LNCAP (cell line): ENCODE measurements around the gene SCNN1B.

ENCODE experiments used
- CTCF ChIP-seq: fragments of 450-650 bp; IDR thresholded peaks from 2 replicates; pipeline ENCODE4 v1.5.1; 2017; ENCODE audit warnings: mild to moderate bottlenecking

The SCNN1B gene

DNA sequence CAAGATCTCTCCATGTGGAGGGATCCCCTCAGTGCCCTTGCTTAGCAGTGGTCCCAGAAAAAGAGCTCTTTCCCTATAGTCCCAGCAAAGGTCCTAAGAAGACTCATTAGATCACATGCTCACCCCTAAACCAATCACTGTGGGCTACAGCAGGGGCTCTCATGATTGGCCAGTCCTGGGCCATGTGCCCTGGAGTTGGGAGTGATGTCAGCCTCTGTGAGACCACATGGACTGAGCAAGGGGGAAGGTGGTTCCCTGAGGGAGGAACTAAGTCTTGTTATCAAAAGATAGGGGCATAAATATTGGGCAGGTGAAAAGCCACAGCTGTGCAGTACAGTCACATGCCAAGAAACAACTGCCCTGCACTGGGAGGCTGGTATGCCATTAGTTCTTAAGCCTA lies 51.3 kb downstream of the SCNN1B start:
- no peak for TF ChIP-seq CTCF

DNA sequence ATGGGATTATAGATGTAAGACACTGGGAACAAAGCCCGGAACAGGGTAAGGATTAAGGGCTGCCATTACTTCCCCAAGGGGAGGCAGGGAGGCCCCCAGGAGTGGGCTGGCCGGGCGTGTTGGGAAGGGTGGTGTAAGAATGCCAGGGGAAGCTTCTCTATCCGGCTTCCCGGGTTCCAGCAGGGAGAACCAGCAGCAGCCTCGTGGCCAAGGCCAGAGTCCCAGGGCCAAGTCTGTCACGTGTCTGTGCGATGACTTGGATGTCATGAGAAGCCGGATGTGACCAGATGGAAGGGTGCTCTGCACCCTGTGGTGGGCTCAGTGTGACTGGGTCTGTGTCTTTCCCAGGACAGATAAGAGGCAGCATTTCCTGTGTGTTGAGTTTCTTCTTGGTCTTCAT lies 52.1 kb downstream of the SCNN1B start:
- no peak for TF ChIP-seq CTCF

DNA sequence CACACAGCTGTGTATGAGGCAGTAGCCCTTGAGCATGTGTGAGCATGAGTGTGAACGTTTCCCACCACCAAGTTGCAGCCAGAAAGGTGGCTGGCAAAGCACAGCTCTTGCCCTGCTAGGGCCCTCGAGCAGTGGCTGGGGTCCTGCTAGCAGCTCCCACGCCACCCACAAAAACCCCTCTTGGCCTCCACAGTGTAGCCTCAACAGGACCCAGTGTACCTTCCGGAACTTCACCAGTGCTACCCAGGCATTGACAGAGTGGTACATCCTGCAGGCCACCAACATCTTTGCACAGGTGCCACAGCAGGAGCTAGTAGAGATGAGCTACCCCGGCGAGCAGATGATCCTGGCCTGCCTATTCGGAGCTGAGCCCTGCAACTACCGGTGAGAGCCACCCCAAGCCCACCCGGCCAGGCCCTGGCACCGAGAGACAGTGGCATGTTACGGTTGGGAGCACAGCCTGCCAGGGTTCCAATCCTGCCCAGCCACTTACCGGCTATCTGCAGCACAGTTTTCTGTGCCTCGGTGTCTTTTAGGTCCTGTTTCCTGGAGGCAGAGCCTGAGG lies 53.1 kb downstream of the SCNN1B start:
- no peak for TF ChIP-seq CTCF

GRCh38 chr16:23356941-23357340 lies 54.8 kb downstream of the SCNN1B start:
- no peak for TF ChIP-seq CTCF

DNA sequence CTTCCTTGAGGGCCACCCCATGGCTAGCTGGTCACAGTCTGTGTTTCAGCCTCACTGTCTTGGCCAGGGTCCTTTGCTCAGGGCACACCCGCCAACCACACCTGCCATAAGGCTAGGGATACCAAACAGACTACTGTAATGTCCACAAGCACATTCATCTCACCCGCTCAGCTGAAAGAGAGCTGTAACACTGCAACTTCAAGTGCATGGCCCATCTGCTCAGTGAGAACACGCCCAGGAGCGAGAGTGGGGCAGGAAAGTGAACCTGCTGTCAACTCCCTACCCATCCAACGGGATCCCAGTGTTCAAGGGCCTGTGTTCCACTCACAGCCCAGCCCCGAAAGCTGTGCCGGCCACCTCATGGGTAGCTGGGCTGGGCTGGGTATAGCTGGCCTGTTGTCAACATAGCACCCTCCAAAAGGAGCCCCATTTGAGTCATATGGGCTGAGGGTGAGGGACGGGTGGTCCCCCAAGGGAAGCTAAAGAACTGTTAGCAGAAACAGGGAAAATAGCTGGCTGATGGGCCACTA lies 55.7 kb downstream of the SCNN1B start:
- no peak for TF ChIP-seq CTCF

DNA sequence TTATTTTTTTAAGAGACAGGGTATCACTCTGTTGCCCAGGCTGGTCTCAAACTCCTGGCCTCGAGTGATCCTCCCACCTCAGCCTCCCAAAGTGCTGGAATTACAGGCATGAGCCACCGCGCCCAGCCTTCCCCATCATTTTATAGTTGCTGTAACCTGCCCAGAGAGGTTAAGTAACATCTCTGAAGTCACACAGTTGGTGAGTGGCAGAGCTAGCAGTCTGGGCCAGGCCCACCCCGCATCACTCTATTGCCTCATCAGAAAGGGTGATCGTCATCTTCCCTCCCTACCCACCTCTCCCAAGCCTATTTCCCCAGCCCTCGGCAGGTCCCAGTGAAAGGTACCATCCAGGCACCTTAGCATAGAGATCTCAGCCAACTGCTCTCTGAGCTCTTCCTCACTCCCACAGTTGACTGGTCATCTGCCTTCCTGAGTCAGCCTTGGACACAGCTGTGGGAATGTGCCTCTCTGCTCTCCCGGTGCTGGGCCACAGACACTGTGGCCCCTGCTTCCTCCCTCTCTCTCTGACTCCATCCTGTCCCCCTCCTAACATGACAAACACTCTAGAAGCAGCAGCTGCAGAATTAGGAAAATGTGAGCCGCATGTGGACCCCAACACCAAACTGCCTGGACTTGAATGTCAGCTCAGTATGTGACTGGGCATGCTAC lies 57.1 kb downstream of the SCNN1B start:
- TF ChIP-seq CTCF, result no peak

DNA sequence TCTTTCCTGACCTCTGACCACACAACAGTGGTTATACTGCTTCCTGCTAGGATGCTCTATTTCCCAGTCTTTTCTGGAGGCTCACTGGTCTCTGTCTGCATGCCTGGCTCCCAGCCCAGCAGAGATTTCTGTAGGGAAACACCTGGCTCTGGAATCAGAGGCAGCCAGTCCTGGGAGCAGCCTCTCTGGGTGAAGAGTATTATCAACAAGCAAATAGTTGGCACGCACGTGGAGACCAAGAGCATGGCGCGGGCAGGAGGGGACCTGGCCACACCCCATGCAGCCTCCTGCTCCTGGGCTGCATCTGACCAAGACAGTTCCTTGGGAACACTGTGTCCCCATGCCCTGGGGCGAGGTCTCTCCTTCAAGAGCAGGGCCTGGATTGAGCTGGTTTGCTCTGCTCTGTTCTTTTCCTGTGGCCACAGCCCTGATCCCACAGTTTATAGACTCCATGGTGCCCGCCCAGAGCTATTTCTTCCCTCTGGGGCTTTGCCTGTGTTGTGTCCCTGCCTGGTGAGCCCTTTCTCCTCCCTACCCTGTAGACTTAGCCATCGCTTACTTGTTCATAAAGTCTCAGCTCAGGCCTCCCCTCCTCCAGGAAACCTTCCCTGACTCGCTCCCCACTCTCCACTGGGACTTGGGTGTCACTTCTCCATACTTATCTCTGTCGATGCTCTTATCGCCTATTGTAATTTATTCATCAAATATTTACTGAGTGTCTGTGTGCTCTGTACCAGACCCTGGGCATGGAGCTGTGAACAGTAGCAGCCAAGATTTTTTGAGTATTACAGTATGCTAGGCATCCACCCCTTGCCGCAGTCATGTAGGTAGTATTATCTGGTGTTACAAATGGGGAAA lies 60.6 kb downstream of the SCNN1B start:
- TF ChIP-seq CTCF, result no peak
